ENCODE results near the gene JAKMIP3.

JAKMIP3 gene

DNA sequence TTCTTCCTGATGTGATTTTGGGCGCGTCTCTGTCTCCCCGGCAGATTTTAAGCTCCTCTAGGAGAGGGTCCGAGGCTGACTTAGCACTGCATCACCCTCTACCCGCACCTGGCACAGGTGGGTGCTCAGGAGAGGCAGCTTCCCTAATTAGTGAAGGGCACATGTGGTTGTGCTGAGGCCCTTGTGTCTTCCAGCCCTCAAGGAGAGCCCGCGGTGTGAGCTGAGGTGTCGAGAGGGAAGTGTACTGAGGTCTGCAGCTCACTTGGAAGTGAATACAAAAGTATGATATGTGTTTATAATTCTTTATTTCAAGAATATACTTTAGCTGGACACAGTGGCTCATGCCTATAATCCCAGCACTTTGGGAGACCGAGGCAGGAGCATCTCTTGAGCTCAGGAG is 20.4 kb upstream of the JAKMIP3 start:
- TF ChIP-seq, protein P1, sequence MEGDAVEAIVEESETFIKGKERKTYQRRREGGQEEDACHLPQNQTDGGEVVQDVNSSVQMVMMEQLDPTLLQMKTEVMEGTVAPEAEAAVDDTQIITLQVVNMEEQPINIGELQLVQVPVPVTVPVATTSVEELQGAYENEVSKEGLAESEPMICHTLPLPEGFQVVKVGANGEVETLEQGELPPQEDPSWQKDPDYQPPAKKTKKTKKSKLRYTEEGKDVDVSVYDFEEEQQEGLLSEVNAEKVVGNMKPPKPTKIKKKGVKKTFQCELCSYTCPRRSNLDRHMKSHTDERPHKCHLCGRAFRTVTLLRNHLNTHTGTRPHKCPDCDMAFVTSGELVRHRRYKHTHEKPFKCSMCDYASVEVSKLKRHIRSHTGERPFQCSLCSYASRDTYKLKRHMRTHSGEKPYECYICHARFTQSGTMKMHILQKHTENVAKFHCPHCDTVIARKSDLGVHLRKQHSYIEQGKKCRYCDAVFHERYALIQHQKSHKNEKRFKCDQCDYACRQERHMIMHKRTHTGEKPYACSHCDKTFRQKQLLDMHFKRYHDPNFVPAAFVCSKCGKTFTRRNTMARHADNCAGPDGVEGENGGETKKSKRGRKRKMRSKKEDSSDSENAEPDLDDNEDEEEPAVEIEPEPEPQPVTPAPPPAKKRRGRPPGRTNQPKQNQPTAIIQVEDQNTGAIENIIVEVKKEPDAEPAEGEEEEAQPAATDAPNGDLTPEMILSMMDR (IDR thresholded peaks at IDR 0.05; ENCODE audit: low read depth, low read length), result no peak
- Histone ChIP-seq H3K9me3 (ENCODE audit: severe bottlenecking) (no peaks in the 10 kb centered on the region), H3K27ac (no peak overlapping the region), H3K36me3 (no peaks in the 10 kb centered on the region), H3K27me3 (ENCODE audit: insufficient read depth, low read depth, severe bottlenecking) (no peaks in the 10 kb centered on the region), H3K4me3 (ENCODE audit: low read depth, low read length) (no peak overlapping the region)
- DNase-seq, result no peak

DNA sequence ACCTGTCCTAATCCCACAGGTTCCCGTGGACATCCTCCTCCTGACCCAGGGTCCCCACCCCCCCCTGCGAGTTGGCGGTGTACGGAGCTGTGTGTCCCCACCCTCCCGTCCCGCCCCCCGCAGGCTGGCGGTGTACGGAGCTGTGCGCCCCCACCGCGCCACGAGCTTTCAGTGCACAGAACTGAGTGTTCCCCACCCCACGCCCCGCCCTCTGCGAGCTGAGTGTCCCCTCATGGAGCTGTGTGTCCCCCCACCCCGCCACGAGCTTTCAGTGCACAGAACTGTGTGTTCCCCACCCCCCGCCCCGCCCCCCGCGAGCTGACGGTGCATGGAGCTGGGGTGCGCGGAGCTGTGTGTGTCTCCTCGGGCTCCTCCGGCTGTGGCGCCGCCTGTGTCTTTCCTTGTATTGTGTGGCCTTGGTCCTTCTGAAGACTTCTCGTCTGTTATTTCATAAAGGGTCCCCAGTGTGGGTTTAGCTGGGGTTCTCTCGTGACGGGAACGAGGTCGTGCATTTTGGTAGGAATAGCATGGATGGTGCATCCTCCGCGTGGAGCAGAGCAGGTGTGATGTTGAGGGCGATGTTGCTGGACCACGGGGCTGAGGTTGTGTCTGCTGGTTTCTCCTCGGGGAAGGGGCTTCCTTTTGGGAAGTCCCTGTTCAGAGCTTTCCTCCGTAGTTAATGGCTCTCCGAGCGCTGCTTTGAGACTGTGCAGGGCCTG is 18.0 kb upstream of the JAKMIP3 start:
- TF ChIP-seq, protein P1 (IDR thresholded peaks at IDR 0.05; ENCODE audit: low read depth, low read length), result no peak
- DNase-seq, result no peak
- Histone ChIP-seq H3K9me3 (ENCODE audit: severe bottlenecking) (peaks cover 11% of the 10 kb centered on the region), H3K4me3 (ENCODE audit: low read depth, low read length) (no peak overlapping the region), H3K36me3 (no peaks in the 10 kb centered on the region), H3K27ac (no peak overlapping the region), H3K27me3 (ENCODE audit: insufficient read depth, low read depth, severe bottlenecking) (no peaks in the 10 kb centered on the region)

DNA sequence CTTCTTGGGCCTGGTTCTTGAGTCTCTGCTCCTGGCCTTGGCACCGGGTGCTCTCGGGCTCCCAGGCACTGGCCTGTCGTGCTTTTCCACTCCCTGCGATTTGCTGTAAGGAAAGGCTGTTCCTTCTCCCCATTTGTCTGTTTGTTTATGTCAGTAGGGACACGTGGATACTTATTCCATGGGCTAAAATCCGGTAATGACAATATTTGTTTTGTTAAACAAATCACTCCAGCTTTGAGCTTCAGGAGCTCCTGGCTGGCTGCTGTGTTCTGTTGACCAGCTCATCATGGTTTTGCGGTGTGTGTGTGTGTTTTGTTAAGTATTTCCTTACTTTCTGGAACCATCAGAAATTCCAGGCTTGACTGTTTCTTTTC is 17.5 kb upstream of the JAKMIP3 start:
- H3K9me3 ChIP-seq (ENCODE audit: severe bottlenecking), result peaks cover 16% of the 10 kb centered on the region
- H3K36me3 ChIP-seq, result no peaks in the 10 kb centered on the region
- no peak overlapping the region for H3K4me3 ChIP-seq (ENCODE audit: low read depth, low read length)
- no peak overlapping the region for H3K27ac ChIP-seq
- no peaks in the 10 kb centered on the region for H3K27me3 ChIP-seq (ENCODE audit: insufficient read depth, low read depth, severe bottlenecking)
- TF ChIP-seq, protein P1 (IDR thresholded peaks at IDR 0.05; ENCODE audit: low read depth, low read length), result no peak
- DNase-seq, result no peak

DNA sequence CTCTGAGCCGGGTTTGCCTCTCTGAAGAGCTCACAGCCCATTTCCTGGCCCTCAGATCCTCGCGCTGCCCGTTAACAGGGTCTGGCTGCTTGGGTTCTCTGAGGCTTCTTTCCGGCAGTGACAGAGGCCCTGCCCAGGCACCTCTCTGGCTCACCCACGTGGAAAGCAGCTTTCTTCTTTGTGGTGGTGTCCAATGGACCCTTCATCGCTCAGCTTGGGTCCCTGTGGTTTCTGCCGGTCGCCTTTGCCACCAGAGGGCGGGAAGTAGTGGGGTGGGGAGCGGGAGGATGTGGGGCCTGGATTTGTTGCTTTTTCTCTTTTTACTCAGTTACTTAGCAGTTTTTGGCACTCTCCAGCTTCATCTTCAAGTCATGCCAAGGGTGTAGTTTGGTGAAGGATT is 15.6 kb upstream of the JAKMIP3 start:
- no peak overlapping the region for H3K4me3 ChIP-seq (ENCODE audit: low read depth, low read length)
- peaks cover 19% of the 10 kb centered on the region for H3K9me3 ChIP-seq (ENCODE audit: severe bottlenecking)
- TF ChIP-seq, protein P1 (IDR thresholded peaks at IDR 0.05; ENCODE audit: low read depth, low read length), result no peak
- H3K36me3 ChIP-seq, result no peaks in the 10 kb centered on the region
- H3K27ac ChIP-seq, result no peak overlapping the region
- H3K27me3 ChIP-seq (ENCODE audit: insufficient read depth, low read depth, severe bottlenecking), result no peaks in the 10 kb centered on the region
- DNase-seq, result no peak

DNA sequence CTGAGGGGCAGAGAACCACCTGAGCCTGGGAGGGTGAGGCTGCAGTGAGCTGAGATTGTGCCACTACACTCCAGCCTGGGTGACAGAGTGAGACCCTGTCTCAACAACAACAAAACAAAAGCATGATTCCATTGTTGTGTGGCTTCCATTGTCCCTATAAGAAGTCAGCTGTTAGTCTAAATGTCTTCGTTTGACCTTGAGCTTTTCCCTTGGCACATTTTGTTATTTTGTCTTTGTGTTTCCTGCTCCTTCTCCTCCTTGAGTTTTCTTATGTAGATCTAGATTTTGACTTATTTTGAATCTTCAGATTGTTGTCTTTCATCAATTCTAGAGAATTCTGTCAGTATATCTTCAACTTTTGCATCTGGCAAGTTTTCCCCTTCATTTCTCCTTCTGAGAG is 13.6 kb upstream of the JAKMIP3 start:
- DNase-seq, result no peak
- TF ChIP-seq, protein P1 (IDR thresholded peaks at IDR 0.05; ENCODE audit: low read depth, low read length), result no peak
- Histone ChIP-seq H3K27me3 (ENCODE audit: insufficient read depth, low read depth, severe bottlenecking) (no peaks in the 10 kb centered on the region), H3K4me3 (ENCODE audit: low read depth, low read length) (no peak overlapping the region), H3K9me3 (ENCODE audit: severe bottlenecking) (peaks cover 19% of the 10 kb centered on the region), H3K27ac (no peak overlapping the region), H3K36me3 (no peaks in the 10 kb centered on the region)

DNA sequence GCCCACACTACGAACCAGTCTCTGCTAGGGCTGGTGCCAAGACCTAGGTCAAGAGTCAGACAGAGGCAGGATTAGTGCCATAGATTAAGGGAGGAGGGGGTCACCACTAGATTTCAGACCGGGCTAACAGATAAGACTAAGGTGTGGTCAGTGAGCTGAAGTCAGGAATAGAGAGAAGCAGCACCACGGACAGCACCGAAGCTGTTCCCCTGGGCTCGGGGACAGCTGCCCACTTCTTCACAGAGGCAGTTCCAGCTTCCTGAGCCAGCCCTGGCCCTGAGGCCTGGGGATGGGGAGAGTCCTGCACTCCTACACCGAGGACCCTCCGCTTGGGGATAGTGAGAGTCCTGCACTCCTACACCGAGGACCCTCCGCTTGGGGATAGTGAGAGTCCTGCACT is 11.2 kb upstream of the JAKMIP3 start:
- H3K36me3 ChIP-seq, result no peaks in the 10 kb centered on the region
- H3K27me3 ChIP-seq (ENCODE audit: insufficient read depth, low read depth, severe bottlenecking), result no peaks in the 10 kb centered on the region
- H3K27ac ChIP-seq, result no peak overlapping the region
- no peak for DNase-seq
- H3K4me3 ChIP-seq (ENCODE audit: low read depth, low read length), result no peak overlapping the region
- TF ChIP-seq, protein P1 (IDR thresholded peaks at IDR 0.05; ENCODE audit: low read depth, low read length), result no peak
- H3K9me3 ChIP-seq (ENCODE audit: severe bottlenecking), result peaks cover 19% of the 10 kb centered on the region
